Breast epithelium (tissue), 4 donors: ENCODE results near the gene ULK1. TPM values are rescaled to one million over a fixed set of nuclear protein-coding genes. Genes with fewer than 3 reads are reported as not detected.

Experiments
- DNase-seq, 2 donors: peaks; one replicate each; pipeline ENCODE4 v3.0.0-alpha.2; 2019; ENCODE audit warnings: low spot score in 2 of 2
- H3K27ac ChIP-seq, 2 donors: fragments of 200-600 bp; sonication (generic) in 1 of 2; one replicate each; pipeline ENCODE4 v1.5.1; 2016 to 2019; ENCODE audit warnings: mild to moderate bottlenecking in 1 of 2
- H3K27me3 ChIP-seq, 2 donors: fragments of 200-600 bp; sonication (generic) in 1 of 2; one replicate each; pipeline versions ENCODE4 v1.5.1 to v1.6.0; 2017 to 2019; ENCODE audit warnings: control low read depth in 1 of 2, mild to moderate bottlenecking in 1 of 2
- H3K36me3 ChIP-seq: fragments of 200-600 bp; one replicate; pipeline ENCODE4 v1.5.1; 2019
- H3K4me1 ChIP-seq, 2 donors: fragments of 200-600 bp; sonication (generic); one replicate each; pipeline ENCODE4 v1.5.1; 2016 to 2019; ENCODE audit warnings: control low read depth in 1 of 2
- H3K4me3 ChIP-seq, 3 donors: fragments of 200-600 bp; sonication (generic); 1 replicate in 2 of 3; 2 replicates in 1 of 3; pipeline ENCODE4 v1.5.1; 2016 to 2019; ENCODE audit warnings: mild to moderate bottlenecking in 3 of 3, moderate library complexity in 2 of 3
- H3K9me3 ChIP-seq, 2 donors: fragments of 200-600 bp; sonication (generic) in 1 of 2; one replicate each; pipeline ENCODE4 v1.5.1; 2016 to 2019; ENCODE audit warnings: control low read depth in 1 of 2
- POLR2A ChIP-seq: fragments of 450-650 bp; IDR thresholded peaks from one replicate; pipeline ENCODE4 v1.6.1; 2016; ENCODE audit warnings: antibody characterized with exemption, mild to moderate bottlenecking, moderate library complexity
- POLR2AphosphoS5 ChIP-seq, 3 donors: sonication (generic); formaldehyde crosslinking; IDR thresholded peaks; one replicate each; pipeline ENCODE4 v1.6.1; 2017; ENCODE audit warnings: antibody characterized with exemption in 3 of 3
- intact Hi-C: fragments of 100-400 bp; cut with DNase I; formaldehyde crosslinking; loops from one replicate; pipeline ENCODE4 v1.15.1; 2023; ENCODE audit warnings: low total_unique reads
- total RNA-seq, 3 donors: library from RNA; depleted of rRNA; stranded (reverse); fragments of >200 nt; gene quantifications; one replicate each; pipeline ENCODE4 v1.1.0, GENCODE V29; 2016
- TF ChIP-seq, protein P1 (sequence below), 3 donors: fragments of 450-650 bp; IDR thresholded peaks; one replicate each; pipeline ENCODE4 v1.5.1; 2016 to 2017; ENCODE audit warnings: antibody characterized with exemption in 3 of 3, mild to moderate bottlenecking in 3 of 3, moderate library complexity in 3 of 3

Gene ULK1
- total RNA-seq, 3 donors from 2014 or later: 14.8 to 18.6 (median 17.0) TPM

DNA sequence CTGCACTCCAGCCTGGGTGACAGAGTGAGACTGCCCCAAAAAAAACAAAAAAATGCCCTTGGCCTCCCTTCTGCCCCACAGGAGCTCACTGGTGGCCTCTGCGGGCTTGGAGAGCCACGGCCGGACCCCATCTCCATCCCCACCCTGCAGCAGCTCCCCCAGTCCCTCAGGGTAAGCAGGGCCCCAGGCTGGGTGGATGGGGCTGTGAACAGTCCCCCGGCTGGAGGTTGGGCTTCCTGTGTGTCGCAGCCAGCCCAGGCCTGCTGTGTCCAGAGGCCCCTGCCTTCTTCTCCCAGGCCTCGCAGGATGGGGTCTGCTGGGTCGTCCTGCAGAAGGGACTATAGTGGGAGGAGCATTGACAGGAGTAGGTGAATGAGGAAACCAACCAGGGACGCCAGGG lies 19.2 kb downstream of the ULK1 start:
- H3K9me3 ChIP-seq: no peaks in the 10 kb centered on the region
- no peaks in the 10 kb centered on the region for H3K27me3 ChIP-seq
- H3K27ac ChIP-seq: no peak overlapping the region
- intact Hi-C loops: no loop called here
- H3K4me1 ChIP-seq: peaks cover 0 to 9% of the 10 kb centered on the region in 2 donors
- no peak for DNase-seq
- peaks cover 31% of the 10 kb centered on the region for H3K36me3 ChIP-seq
- no peak overlapping the region for H3K4me3 ChIP-seq
- TF ChIP-seq POLR2A: no peak
- TF ChIP-seq, protein P1, sequence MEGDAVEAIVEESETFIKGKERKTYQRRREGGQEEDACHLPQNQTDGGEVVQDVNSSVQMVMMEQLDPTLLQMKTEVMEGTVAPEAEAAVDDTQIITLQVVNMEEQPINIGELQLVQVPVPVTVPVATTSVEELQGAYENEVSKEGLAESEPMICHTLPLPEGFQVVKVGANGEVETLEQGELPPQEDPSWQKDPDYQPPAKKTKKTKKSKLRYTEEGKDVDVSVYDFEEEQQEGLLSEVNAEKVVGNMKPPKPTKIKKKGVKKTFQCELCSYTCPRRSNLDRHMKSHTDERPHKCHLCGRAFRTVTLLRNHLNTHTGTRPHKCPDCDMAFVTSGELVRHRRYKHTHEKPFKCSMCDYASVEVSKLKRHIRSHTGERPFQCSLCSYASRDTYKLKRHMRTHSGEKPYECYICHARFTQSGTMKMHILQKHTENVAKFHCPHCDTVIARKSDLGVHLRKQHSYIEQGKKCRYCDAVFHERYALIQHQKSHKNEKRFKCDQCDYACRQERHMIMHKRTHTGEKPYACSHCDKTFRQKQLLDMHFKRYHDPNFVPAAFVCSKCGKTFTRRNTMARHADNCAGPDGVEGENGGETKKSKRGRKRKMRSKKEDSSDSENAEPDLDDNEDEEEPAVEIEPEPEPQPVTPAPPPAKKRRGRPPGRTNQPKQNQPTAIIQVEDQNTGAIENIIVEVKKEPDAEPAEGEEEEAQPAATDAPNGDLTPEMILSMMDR (IDR thresholded peaks at IDR 0.05): no peak
- no peak for TF ChIP-seq POLR2AphosphoS5 (IDR thresholded peaks at IDR 0.05)

DNA sequence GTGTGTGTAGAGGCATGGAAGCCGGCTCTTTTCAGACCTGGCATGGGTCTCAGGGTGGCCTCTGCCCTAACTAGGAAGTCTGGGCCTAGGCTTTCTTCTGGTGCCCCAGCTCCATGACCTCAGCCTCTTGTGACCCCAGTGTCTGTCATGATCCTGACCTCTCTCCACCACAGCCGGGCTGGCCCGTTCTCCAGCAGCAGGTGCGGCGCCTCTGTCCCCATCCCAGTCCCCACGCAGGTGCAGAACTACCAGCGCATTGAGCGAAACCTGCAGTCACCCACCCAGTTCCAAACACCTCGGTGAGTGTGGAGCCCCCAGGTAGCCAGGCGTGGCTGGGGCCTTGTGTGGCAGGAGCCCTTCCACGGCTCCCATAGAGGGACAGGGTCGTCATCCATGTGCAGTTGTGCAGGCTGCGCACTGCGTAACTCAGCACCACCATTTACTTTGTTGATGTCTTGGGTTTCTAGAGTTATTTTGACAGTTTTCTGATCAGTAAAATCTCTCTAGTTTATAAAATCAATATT lies 19.8 kb downstream of the ULK1 start:
- no peaks in the 10 kb centered on the region for H3K27me3 ChIP-seq
- H3K4me1 ChIP-seq: peaks cover 0 to 9% of the 10 kb centered on the region in 2 donors
- H3K27ac ChIP-seq: no peak overlapping the region
- no peak overlapping the region for H3K4me3 ChIP-seq
- peaks cover 25% of the 10 kb centered on the region for H3K36me3 ChIP-seq
- intact Hi-C loops: no loop called here
- TF ChIP-seq, protein P1 (IDR thresholded peaks at IDR 0.05): no peak
- TF ChIP-seq POLR2AphosphoS5 (IDR thresholded peaks at IDR 0.05) (no peak), POLR2A (no peak)
- DNase-seq: no peak
- H3K9me3 ChIP-seq: no peaks in the 10 kb centered on the region

DNA sequence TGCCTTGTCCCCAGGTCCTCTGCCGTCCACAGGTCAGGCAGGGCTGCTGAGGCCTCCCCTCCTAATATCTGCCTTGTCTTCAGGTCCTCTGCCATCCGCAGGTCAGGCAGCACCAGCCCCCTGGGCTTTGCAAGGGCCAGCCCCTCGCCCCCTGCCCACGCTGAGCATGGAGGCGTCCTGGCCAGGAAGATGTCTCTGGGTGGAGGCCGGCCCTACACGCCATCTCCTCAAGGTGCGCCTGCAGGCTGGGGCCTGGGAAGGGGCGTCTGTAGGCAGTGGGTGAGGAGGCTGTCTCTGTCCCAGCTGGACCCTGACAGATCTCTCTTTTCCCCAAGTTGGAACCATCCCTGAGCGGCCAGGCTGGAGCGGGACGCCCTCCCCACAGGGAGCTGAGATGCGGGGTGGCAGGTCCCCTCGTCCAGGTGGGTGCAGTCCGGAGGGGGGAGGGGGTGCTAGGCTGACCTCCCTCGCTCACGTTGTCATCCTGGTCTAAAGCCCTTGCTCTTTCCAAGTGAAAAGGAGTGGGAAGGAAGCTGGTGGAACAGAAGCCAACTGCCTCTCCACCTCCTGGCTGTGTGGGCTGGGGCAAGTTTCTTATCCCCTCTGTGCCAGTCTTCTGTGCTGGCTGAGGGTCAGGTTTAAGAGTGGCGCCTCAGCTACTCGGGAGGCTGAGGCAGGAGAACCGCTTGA lies 20.7 kb downstream of the ULK1 start:
- Histone ChIP-seq H3K4me3 (no peak overlapping the region), H3K36me3 (peaks cover 16% of the 10 kb centered on the region), H3K4me1 (peaks cover 0 to 9% of the 10 kb centered on the region in 2 donors), H3K27me3 (no peaks in the 10 kb centered on the region), H3K9me3 (no peaks in the 10 kb centered on the region), H3K27ac (no peak overlapping the region)
- intact Hi-C loops: no loop called here
- TF ChIP-seq POLR2A (no peak), POLR2AphosphoS5 (IDR thresholded peaks at IDR 0.05) (no peak)
- TF ChIP-seq, protein P1 (IDR thresholded peaks at IDR 0.05): no peak
- no peak for DNase-seq

DNA sequence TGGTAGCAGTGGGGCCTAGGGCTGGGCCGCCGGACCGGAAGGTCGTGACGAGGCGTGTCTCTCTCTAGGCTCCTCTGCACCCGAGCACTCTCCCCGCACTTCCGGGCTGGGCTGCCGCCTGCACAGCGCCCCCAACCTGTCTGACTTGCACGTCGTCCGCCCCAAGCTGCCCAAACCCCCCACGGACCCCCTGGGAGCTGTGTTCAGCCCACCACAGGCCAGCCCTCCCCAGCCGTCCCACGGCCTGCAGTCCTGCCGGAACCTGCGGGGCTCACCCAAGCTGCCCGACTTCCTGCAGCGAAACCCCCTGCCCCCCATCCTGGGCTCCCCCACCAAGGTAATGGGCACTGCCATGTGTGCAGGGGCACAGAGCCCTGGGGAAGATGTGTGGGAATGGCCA lies 21.4 kb downstream of the ULK1 start:
- TF ChIP-seq, protein P1 (IDR thresholded peaks at IDR 0.05): no peak
- TF ChIP-seq POLR2AphosphoS5 (IDR thresholded peaks at IDR 0.05) (no peak), POLR2A (no peak)
- Histone ChIP-seq H3K27me3 (no peaks in the 10 kb centered on the region), H3K36me3 (peaks cover 16% of the 10 kb centered on the region), H3K9me3 (no peaks in the 10 kb centered on the region), H3K4me3 (no peak overlapping the region), H3K27ac (no peak overlapping the region), H3K4me1 (peaks cover 0 to 9% of the 10 kb centered on the region in 2 donors)
- no peak for DNase-seq
- intact Hi-C loops: no loop called here

DNA sequence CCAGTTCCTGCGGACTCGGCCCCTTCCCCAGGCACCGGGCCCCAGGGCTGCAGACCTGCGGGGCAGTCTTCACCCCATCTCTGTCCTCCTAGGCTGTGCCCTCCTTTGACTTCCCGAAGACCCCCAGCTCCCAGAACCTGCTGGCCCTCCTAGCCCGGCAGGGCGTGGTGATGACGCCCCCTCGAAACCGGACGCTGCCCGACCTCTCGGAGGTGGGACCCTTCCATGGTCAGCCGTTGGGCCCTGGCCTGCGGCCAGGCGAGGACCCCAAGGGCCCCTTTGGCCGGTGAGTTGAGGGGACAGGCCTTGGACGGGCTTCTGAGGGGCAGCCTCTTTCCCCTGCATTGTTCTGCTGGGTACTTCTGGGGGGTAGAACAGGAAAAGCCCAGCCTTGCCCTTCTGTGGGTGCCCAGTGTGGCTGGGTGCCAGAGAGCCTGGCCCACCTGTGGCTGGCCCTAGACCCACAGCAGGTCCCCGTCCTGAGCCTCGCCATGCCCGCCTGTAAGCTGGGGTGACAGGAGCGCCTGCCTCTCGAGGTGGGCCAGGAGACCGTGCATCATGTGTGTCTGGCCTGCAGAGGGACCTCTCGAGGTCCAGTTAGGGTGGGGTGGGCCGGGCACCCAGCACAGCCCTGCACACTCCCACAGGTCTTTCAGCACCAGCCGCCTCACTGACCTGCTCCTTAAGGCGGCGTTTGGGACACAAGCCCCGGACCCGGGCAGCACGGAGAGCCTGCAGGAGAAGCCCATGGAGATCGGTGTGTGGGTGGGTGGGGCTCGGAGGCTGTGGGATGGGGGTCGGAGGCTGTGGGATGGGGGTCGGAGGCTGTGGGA lies 22.1 kb downstream of the ULK1 start:
- TF ChIP-seq POLR2AphosphoS5 (IDR thresholded peaks at IDR 0.05): no peak
- TF ChIP-seq POLR2A: no peak
- TF ChIP-seq, protein P1 (IDR thresholded peaks at IDR 0.05): no peak
- intact Hi-C loops: no loop called here
- DNase-seq: no peak
- H3K4me3 ChIP-seq: no peak overlapping the region
- no peaks in the 10 kb centered on the region for H3K9me3 ChIP-seq
- H3K36me3 ChIP-seq: peaks cover 16% of the 10 kb centered on the region
- H3K4me1 ChIP-seq: peaks cover 0 to 9% of the 10 kb centered on the region in 2 donors
- H3K27me3 ChIP-seq: no peaks in the 10 kb centered on the region
- no peak overlapping the region for H3K27ac ChIP-seq
